HL-60 (cell line): ENCODE results near the gene GGA2.

ENCODE experiments used
- DNase-seq, 2 experiments: peaks; one replicate each; pipeline ENCODE4 v3.0.0-alpha.2; 2010 to 2020; ENCODE audit warnings: low read depth in 1 of 2, low spot score in 1 of 2
- H3K27ac ChIP-seq: fragments of 250-450 bp; sonication (Bioruptor Pico); replicated peaks from 2 replicates; pipeline ENCODE4 v1.5.1; 2020; ENCODE audit warnings: mild to moderate bottlenecking, moderate library complexity
- H3K27me3 ChIP-seq: fragments of 250-450 bp; sonication (Bioruptor Pico); 2 replicates; pipeline ENCODE4 v1.5.1; 2021; ENCODE audit warnings: mild to moderate bottlenecking, moderate library complexity; ENCODE audit not compliant: insufficient read depth, poor library complexity, severe bottlenecking
- H3K4me3 ChIP-seq: replicated peaks from 2 replicates; pipeline ENCODE4 v1.5.1; 2011; ENCODE audit warnings: mild to moderate bottlenecking, control low read depth, low read length; ENCODE audit not compliant: insufficient read depth
- CTCF ChIP-seq: IDR thresholded peaks from one replicate; pipeline ENCODE4 v1.5.1; 2011; ENCODE audit warnings: low read length, control low read depth, inconsistent platforms; ENCODE audit not compliant: insufficient read depth
- GABPA ChIP-seq: IDR thresholded peaks from 2 replicates; pipeline ENCODE4 v1.6.1; 2012; ENCODE audit warnings: low read depth
- POLR2AphosphoS5 ChIP-seq: IDR thresholded peaks from 2 replicates; pipeline ENCODE4 v1.6.1; 2012; ENCODE audit warnings: low read depth
- REST ChIP-seq: IDR thresholded peaks from 2 replicates; pipeline ENCODE4 v1.6.1; 2012; ENCODE audit warnings: low read depth; ENCODE audit not compliant: insufficient replicate concordance
- SPI1 ChIP-seq: IDR thresholded peaks from 2 replicates; pipeline ENCODE4 v1.6.1; 2012; ENCODE audit warnings: low read depth, mild to moderate bottlenecking, borderline replicate concordance

GGA2 gene

GRCh38 chr16:23432176-23433128 is 77.8 kb downstream of the GGA2 start:
- no peak overlapping the region for H3K27ac ChIP-seq

GRCh38 chr16:23428351-23428750 is 81.9 kb downstream of the GGA2 start:
- Histone ChIP-seq H3K27ac (no peak overlapping the region), H3K4me3 (no peak overlapping the region), H3K27me3 (no peaks in the 10 kb centered on the region)
- DNase-seq, result no peak
- TF ChIP-seq GABPA (no peak), REST (no peak), CTCF (no peak), SPI1 (no peak), POLR2AphosphoS5 (no peak)

More at GRCh38 chr16:23432176-23433128, 77.8 kb downstream of the GGA2 start:
- no peak for TF ChIP-seq CTCF
- TF ChIP-seq SPI1, result no peak
- no peak for TF ChIP-seq REST
- no peak for TF ChIP-seq GABPA
- TF ChIP-seq POLR2AphosphoS5, result no peak
- Histone ChIP-seq H3K4me3 (no peak overlapping the region), H3K27me3 (no peaks in the 10 kb centered on the region)
- DNase-seq, result no peak

- DNase-seq, result no peak
- no peaks in the 10 kb centered on the region for H3K27me3 ChIP-seq
- H3K4me3 ChIP-seq, result no peak overlapping the region
- TF ChIP-seq CTCF, result no peak
- no peak for TF ChIP-seq POLR2AphosphoS5
- TF ChIP-seq REST, result no peak
- H3K27ac ChIP-seq, result no peak overlapping the region
Observed at GRCh38 chr16:23424292-23424958, 85.9 kb downstream of the GGA2 start.
